SU-DHL-6 (cell line): ENCODE measurements around the gene FBXO36.

Source experiments
- CTCF ChIP-seq: fragments of 200-600 bp; sonication (generic); IDR thresholded peaks from one replicate; pipeline ENCODE4 v1.5.1; 2017; ENCODE audit warnings: antibody characterized with exemption, mild to moderate bottlenecking, low read length, moderate library complexity; ENCODE audit not compliant: insufficient read depth, poor library complexity, severe bottlenecking
- EZH2phosphoT487 ChIP-seq: fragments of 200-600 bp; sonication (generic), shearing (Covaris generic); conservative IDR thresholded peaks from 2 replicates; pipeline ENCODE4 v1.6.1; 2018; ENCODE audit warnings: mild to moderate bottlenecking, antibody characterized with exemption, low read length, moderate library complexity, mixed read lengths

- TF ChIP-seq CTCF (no peak), EZH2phosphoT487 (no peak)
Observed at GRCh38 chr2:229889023-229889422, 33.3 kb upstream of the FBXO36 start.
